Effector memory CD8-positive, alpha-beta T cell (primary cell): ENCODE results near the gene TNXB.
"Not testable (repeated sequence)": the region's sequence is repeated elsewhere in the genome, so short reads cannot be mapped to it uniquely, and the experiment has no call there.

Experiments used
- ATAC-seq: fragments of 150-1000 bp; cut with Tn5 transposase; replicated peaks from 2 replicates; pipeline ENCODE4 v1.10.0; 2021; ENCODE audit warnings: mild to moderate bottlenecking, moderate library complexity
- DNase-seq, 3 experiments: peaks; one replicate each; pipeline ENCODE4 v3.0.0; 2021
- H3K27ac Mint-ChIP-seq, 2 donors: one replicate each; pipeline ENCODE4 v1.8.0; 2022; ENCODE audit warnings: mild to moderate bottlenecking in 2 of 2, mixed read lengths in 2 of 2, moderate library complexity in 2 of 2
- H3K27me3 Mint-ChIP-seq, 2 donors: one replicate each; pipeline ENCODE4 v1.8.0; 2022; ENCODE audit warnings: mixed read lengths in 2 of 2
- H3K36me3 Mint-ChIP-seq: one replicate; pipeline ENCODE4 v1.8.0; 2022; ENCODE audit warnings: mild to moderate bottlenecking, moderate library complexity, mixed read lengths; ENCODE audit not compliant: insufficient read depth
- H3K4me1 Mint-ChIP-seq, 2 donors: one replicate each; pipeline ENCODE4 v1.8.0; 2022; ENCODE audit warnings: low read depth in 2 of 2, mixed read lengths in 2 of 2
- H3K4me3 Mint-ChIP-seq, 2 donors: one replicate each; pipeline ENCODE4 v1.8.0; 2022; ENCODE audit warnings: mild to moderate bottlenecking in 2 of 2, mixed read lengths in 2 of 2, moderate library complexity in 2 of 2
- H3K9me3 Mint-ChIP-seq, 2 donors: one replicate each; pipeline ENCODE4 v1.8.0; 2022; ENCODE audit warnings: mixed read lengths in 2 of 2

The TNXB gene

DNA sequence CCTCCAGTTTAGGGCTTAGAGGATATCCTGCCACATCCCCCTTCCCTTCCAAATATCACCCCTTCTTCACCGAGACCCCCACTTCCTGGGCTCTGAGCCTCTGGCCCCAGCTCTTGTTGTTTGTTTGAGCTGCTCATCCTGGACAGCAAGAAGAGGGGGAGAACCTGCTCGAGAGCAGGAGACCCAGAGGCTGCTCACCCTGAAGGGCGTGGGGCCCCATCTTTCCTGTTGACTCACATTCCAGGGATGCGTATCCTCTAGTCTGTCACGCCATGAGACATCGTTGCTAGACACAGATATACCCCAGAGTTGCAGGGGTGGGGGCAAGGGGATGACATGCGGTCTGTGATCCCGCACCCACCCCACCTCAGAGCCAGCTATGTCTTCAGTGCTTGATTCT lies 5.7 kb upstream of the TNXB start:
- peak overlapping the region in 1 of 2 donors; percentile 29 for H3K27ac Mint-ChIP-seq
- no peak for ATAC-seq
- H3K27me3 Mint-ChIP-seq: no peaks in the 10 kb centered on the region
- DNase-seq: no peak
- H3K4me3 Mint-ChIP-seq: no peak overlapping the region
- H3K9me3 Mint-ChIP-seq: no peaks in the 10 kb centered on the region
- peaks cover 10 to 12% of the 10 kb centered on the region in 2 donors for H3K4me1 Mint-ChIP-seq
- H3K36me3 Mint-ChIP-seq: peaks cover 43% of the 10 kb centered on the region

DNA sequence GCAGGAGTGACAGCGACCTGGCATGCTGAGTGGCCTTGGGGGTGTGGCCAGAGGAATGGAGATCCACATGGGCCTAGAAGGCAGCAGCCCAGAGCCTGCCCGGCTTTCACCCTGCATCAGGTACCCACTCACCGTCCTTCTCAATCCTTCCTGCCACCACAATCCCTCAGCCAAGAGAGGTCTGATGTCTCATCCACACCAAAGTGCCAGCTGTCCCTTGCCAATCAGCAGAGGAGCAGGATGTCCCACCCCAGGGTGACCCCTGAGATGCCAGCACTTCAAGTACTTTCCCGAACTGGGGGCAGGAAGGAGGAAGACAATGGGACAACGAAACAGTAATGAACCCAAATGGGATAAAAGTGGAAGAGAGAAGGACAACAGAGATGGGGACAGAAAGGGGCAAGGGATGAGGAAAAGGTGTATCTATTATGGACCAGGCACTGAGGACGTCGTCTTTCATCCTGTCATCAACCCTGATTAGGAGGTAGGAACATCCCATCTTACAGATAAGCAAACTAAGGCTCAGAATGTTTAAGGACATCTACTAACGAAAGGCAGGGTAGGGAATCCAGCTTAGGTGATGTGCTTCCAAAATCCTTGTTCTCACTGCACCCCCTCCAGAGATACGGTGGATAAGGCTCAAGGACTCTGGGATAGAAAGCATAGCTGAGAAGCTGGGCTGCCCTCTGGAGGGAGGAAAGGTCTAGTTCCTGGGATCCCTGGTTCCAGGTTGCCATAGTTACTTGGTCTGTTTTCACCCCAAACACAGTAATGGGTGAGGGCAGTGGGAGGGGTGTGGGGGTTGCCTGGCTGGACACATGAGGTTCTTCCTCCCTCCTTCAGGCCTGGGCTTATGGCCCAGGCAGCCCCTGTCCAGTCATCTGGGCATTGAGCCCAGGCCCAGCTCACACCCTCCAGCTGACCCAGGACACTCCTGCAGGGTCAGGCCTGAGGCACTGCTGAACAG lies 4.5 kb upstream of the TNXB start:
- DNase-seq: no peak
- Mint-ChIP-seq H3K27ac (peak overlapping the region; percentile 6 to 29), H3K27me3 (peaks cover 0 to 5% of the 10 kb centered on the region in 2 donors), H3K9me3 (no peaks in the 10 kb centered on the region), H3K4me1 (peaks cover 9 to 16% of the 10 kb centered on the region in 2 donors), H3K4me3 (no peak overlapping the region), H3K36me3 (peaks cover 39% of the 10 kb centered on the region)
- no peak for ATAC-seq

GRCh38 chr6:32112431-32112980 lies 3.4 kb upstream of the TNXB start:
- Mint-ChIP-seq H3K27me3 (peaks cover 6 to 17% of the 10 kb centered on the region in 2 donors), H3K4me3 (no peak overlapping the region), H3K36me3 (peaks cover 31% of the 10 kb centered on the region), H3K4me1 (peaks cover 20 to 21% of the 10 kb centered on the region in 2 donors), H3K27ac (peak overlapping the region; percentile 6 to 29), H3K9me3 (no peaks in the 10 kb centered on the region)
- ATAC-seq (no peak), DNase-seq (no peak)

DNA sequence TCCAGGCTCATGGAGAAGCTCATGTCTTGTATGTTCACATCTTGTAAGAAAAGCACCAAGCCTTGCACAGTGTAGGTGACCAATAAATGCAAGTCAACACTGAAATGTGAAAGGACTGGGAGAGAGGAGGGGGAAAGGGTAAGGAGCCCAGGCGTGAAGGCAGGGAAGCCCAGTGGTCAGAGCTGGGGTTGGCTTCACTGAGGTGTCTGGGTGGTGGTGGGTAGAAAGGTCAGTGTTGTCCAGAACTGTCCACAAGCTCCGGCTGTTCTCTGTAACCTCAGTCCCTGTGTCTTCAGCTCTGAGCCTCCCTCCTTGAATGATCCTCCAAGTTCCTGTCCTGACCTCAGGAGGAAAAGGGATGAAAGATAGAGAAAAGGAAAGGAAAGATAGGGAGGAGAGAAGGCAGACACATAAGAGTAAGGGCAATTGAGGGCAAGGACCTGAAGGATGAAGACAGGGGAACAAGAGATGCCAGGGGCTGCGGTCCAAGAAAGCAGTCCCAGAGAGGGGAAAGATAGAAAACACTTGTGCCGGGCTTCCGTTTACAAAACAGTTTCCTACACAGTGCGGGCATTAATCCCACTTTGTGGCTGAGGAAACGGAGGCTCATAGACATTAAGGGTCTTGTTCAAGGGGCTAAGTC lies 2.4 kb upstream of the TNXB start:
- Mint-ChIP-seq H3K4me1 (peaks cover 20 to 23% of the 10 kb centered on the region in 2 donors), H3K4me3 (no peak overlapping the region), H3K9me3 (no peaks in the 10 kb centered on the region), H3K27me3 (peaks cover 16 to 27% of the 10 kb centered on the region in 2 donors), H3K36me3 (peaks cover 26% of the 10 kb centered on the region), H3K27ac (peak overlapping the region; percentile 2 to 6)
- DNase-seq (no peak), ATAC-seq (no peak)

GRCh38 chr6:32110632-32111031 lies 1.5 kb upstream of the TNXB start:
- Mint-ChIP-seq H3K27me3 (peaks cover 23 to 36% of the 10 kb centered on the region in 2 donors), H3K4me1 (peaks cover 19 to 20% of the 10 kb centered on the region in 2 donors), H3K36me3 (peaks cover 22% of the 10 kb centered on the region), H3K9me3 (no peaks in the 10 kb centered on the region), H3K27ac (peak overlapping the region in 1 of 2 donors; percentile 2), H3K4me3 (no peak overlapping the region)
- DNase-seq (no peak), ATAC-seq (no peak)

DNA sequence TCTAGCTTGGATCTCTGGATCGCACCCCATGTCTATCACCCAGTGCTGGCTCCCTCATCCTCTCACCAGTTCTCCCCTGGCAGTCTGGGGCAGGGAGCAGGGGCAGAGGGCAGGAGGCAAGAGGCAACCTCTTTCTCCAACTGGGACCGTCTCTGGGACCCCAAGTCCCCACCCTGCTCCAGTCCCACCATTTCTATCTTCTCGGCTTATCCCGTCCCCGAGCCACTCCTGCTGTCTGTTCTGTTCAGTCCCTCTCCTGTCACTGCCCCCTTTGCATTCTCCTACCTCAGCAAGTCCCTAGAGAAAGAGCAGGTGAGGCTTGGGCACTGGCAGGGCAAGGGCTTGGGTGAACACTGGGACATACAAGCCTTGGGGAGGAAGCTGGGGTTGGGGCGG lies 625 bp upstream of the TNXB start:
- Mint-ChIP-seq H3K4me3 (peak overlapping the region in 1 of 2 donors; percentile 30), H3K4me1 (peaks cover 19 to 20% of the 10 kb centered on the region in 2 donors), H3K27ac (peak overlapping the region in 1 of 2 donors; percentile 32), H3K9me3 (no peaks in the 10 kb centered on the region), H3K36me3 (peaks cover 17% of the 10 kb centered on the region), H3K27me3 (peaks cover 32 to 44% of the 10 kb centered on the region in 2 donors)
- ATAC-seq (no peak), DNase-seq (no peak)

DNA sequence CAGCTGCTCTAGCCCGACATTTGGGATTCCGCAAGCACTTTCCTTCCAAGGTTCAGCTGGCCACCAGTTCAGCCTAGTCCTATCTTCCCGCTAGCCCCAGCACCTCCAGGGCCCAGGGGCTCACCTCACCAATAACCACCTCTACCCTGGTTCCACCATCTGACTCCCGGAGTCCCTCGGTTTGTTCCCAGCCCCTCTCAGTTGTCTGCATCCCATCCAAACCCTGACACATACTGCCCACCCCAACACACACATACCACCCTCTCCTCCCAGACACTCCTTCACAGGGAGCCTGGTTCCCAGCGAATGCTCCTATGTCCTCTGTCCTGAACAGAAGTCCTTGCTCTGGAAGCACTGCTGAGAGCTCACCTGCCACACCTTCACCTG lies 418 bp downstream of the TNXB start:
- H3K9me3 Mint-ChIP-seq: no peaks in the 10 kb centered on the region
- H3K27me3 Mint-ChIP-seq: peaks cover 42 to 55% of the 10 kb centered on the region in 2 donors
- no peak for DNase-seq
- H3K27ac Mint-ChIP-seq: peak overlapping the region in 1 of 2 donors; percentile 45
- H3K36me3 Mint-ChIP-seq: peaks cover 17% of the 10 kb centered on the region
- peak overlapping the region in 1 of 2 donors; percentile 50 for H3K4me3 Mint-ChIP-seq
- ATAC-seq: no peak
- H3K4me1 Mint-ChIP-seq: peaks cover 19 to 20% of the 10 kb centered on the region in 2 donors

DNA sequence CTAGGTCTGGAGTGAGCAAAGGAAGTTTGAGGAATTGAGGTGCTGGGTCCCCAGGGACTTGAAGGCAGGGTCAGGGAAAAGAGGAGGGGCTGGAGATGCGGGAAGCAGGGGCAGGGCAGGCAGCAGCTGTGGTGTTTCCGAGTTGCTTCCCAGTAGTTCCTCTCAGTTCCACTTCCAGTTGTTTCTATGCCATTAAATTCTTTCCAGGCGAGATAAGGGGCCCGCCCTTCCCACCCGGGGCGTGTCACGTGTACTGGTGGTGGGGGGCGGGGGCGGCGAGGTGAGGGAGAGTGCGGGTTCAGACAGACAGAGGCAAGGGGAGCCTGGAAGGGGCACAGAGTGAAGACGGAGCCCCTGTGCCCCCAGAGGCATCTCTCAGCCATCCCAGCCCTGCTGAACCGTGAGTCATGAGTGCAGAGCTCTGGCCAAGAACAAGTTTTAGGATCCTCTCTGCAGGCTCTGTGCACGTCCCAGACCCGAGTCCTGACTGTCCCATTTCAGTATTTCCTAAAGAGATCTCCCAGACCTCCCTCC lies 977 bp downstream of the TNXB start:
- DNase-seq (no peak), ATAC-seq (peak; percentile 8)
- Mint-ChIP-seq H3K9me3 (no peaks in the 10 kb centered on the region), H3K27ac (peak overlapping the region in 1 of 2 donors; percentile 85), H3K4me3 (peak overlapping the region in 1 of 2 donors; percentile 50), H3K36me3 (peaks cover 14% of the 10 kb centered on the region), H3K27me3 (peaks cover 47 to 60% of the 10 kb centered on the region in 2 donors), H3K4me1 (peaks cover 19 to 20% of the 10 kb centered on the region in 2 donors)

DNA sequence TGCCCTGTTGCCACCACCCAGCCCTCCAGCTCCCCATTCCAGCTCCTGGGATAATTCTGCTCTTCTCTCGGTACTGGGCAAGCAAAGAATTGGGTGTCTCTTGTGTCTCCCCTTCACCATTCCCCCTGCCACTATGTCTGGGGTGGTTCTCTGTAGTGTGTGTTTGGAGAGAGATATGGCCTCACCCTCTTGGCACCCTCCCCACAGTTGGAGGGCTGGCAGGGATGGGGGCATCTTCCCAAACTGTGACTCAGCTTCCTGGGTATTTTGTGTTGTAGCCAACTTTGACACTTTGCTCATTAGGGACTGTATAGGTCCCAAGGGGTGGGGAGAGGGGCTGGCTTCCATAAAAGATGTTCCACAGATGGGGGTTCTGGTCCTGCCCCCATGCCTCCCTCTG lies 1.7 kb downstream of the TNXB start:
- Mint-ChIP-seq H3K27me3 (peaks cover 51 to 66% of the 10 kb centered on the region in 2 donors), H3K4me3 (peak overlapping the region in 1 of 2 donors; percentile 46), H3K36me3 (peaks cover 11% of the 10 kb centered on the region), H3K4me1 (peaks cover 19 to 20% of the 10 kb centered on the region in 2 donors), H3K9me3 (no peaks in the 10 kb centered on the region), H3K27ac (peak overlapping the region in 1 of 2 donors; percentile 85)
- DNase-seq: no peak
- ATAC-seq: no peak

DNA sequence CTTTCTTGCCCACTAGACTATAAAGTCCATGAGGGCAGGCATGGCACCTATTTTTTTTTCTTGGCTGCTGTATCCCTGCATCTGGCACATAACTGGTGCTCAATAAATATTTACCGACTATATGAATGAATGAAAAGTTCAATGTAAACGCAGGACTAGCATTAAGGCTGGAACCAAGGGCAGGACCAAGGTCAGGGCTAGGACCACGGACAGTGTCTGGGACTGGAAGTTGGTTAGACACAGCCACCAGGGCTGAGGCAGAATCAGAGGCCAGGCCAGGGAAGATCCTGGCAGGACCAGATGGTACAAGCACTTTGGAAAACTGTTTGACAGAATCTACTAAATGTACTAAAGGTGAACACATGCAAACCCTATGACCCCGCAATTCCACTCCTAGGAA lies 3.7 kb downstream of the TNXB start:
- Mint-ChIP-seq H3K27me3 (peaks cover 54 to 80% of the 10 kb centered on the region in 2 donors), H3K4me3 (no peak overlapping the region), H3K4me1 (peaks cover 19 to 20% of the 10 kb centered on the region in 2 donors), H3K27ac (no peak overlapping the region), H3K9me3 (no peaks in the 10 kb centered on the region), H3K36me3 (peaks cover 9% of the 10 kb centered on the region)
- DNase-seq: no peak
- no peak for ATAC-seq

DNA sequence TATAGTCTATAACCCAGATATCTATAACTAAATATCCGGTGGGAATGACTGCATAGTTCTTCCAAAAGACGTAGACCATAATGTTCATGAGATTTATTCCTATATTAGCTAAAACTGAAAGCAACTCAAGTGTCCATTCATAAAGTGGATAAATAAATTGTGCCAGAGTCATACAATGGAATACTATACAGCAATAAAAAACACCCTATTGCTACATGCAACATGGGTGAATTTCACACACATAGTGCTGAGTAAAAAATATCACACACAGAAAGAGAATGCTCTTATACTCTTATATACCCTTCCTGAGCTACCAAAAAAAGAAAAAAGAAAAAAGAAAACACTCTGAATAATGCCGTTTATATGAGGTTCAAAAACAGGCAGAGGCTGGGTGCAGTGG lies 6.9 kb downstream of the TNXB start:
- Mint-ChIP-seq H3K27ac (no peak overlapping the region), H3K9me3 (no peaks in the 10 kb centered on the region), H3K4me3 (no peak overlapping the region), H3K36me3 (no peaks in the 10 kb centered on the region), H3K27me3 (peaks cover 71 to 92% of the 10 kb centered on the region in 2 donors), H3K4me1 (peaks cover 0 to under 1% of the 10 kb centered on the region in 2 donors)
- DNase-seq (no peak), ATAC-seq (no peak)

DNA sequence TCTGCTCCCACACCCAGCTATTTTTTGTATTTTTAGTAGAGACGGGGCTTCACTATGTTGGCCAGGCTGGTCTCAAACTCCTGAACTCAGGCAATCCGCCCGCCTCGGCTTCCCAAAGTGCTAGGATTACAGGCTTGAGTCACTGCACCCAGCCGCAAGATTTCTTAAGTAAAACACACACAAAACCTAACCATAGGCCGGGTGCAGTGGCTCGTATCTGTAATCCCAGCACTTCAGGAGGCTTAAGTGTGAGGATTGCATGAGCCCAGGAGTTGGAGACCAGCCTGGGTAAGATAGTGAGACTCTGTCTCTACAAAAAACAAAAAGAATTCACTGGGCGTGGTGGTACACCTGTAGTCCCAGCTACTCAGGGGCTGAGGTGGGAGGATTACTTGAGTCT lies 8.9 kb downstream of the TNXB start:
- peaks cover 66 to 92% of the 10 kb centered on the region in 2 donors for H3K27me3 Mint-ChIP-seq
- not testable (repeated sequence) for H3K4me1 Mint-ChIP-seq, DNase-seq, H3K9me3 Mint-ChIP-seq, H3K4me3 Mint-ChIP-seq, H3K36me3 Mint-ChIP-seq, H3K27ac Mint-ChIP-seq, ATAC-seq

- no peak for ATAC-seq
- H3K4me3 Mint-ChIP-seq: peak overlapping the region in 1 of 2 donors; percentile 29
- H3K36me3 Mint-ChIP-seq: peaks cover 3% of the 10 kb centered on the region
- peaks cover 0 to 3% of the 10 kb centered on the region in 2 donors for H3K4me1 Mint-ChIP-seq
- no peaks in the 10 kb centered on the region for H3K9me3 Mint-ChIP-seq
- DNase-seq: no peak
- H3K27me3 Mint-ChIP-seq: peaks cover 46 to 83% of the 10 kb centered on the region in 2 donors
- H3K27ac Mint-ChIP-seq: no peak overlapping the region
Observed at GRCh38 chr6:32097364-32097763, 11.8 kb downstream of the TNXB start.
